Superior temporal gyrus (tissue), 1 donor: ENCODE data around the gene MYOM1.
"Not testable (repeated sequence)": the region's sequence is repeated elsewhere in the genome, so short reads cannot be mapped to it uniquely, and the experiment has no call there.

Experiments
- DNase-seq: peaks from one replicate; pipeline ENCODE4 v3.0.0-alpha.2; 2016; ENCODE audit errors: extremely low spot score

The MYOM1 gene

GRCh38 chr18:3218819-3219218 is 949 bp downstream of the MYOM1 start:
- no peak for DNase-seq

- no peak for DNase-seq
These were observed 1.7 kb downstream of the MYOM1 start for GRCh38 chr18:3217948-3218647.

GRCh38 chr18:3216987-3217386 is 2.8 kb downstream of the MYOM1 start:
- no peak for DNase-seq

- no peak for DNase-seq
These were observed 4.7 kb downstream of the MYOM1 start for GRCh38 chr18:3214855-3215637.

GRCh38 chr18:3213300-3214059 is 6.3 kb downstream of the MYOM1 start:
- no peak for DNase-seq

- no peak for DNase-seq
These were observed 7.1 kb downstream of the MYOM1 start for GRCh38 chr18:3212657-3213056.

GRCh38 chr18:3211236-3211992 is 8.4 kb downstream of the MYOM1 start:
- no peak for DNase-seq

GRCh38 chr18:3209859-3210569 is 9.8 kb downstream of the MYOM1 start:
- DNase-seq, result no peak

GRCh38 chr18:3207565-3207964 is 12.2 kb downstream of the MYOM1 start:
- DNase-seq, result no peak

GRCh38 chr18:3205239-3205638 is 14.5 kb downstream of the MYOM1 start:
- DNase-seq, result no peak

- no peak for DNase-seq
These were observed 19.7 kb downstream of the MYOM1 start for GRCh38 chr18:3199942-3200645.

- DNase-seq, result not testable (repeated sequence)
These were observed 21.4 kb downstream of the MYOM1 start for GRCh38 chr18:3198260-3198860.

GRCh38 chr18:3194947-3195612 is 24.7 kb downstream of the MYOM1 start:
- no peak for DNase-seq

GRCh38 chr18:3193331-3193730 is 26.4 kb downstream of the MYOM1 start:
- DNase-seq, result no peak

- DNase-seq, result no peak
These were observed 27.0 kb downstream of the MYOM1 start for GRCh38 chr18:3192752-3193151.

- DNase-seq, result no peak
These were observed 27.5 kb downstream of the MYOM1 start for GRCh38 chr18:3192286-3192685.

GRCh38 chr18:3190610-3191009 is 29.2 kb downstream of the MYOM1 start:
- DNase-seq, result no peak

- no peak for DNase-seq
These were observed 29.9 kb downstream of the MYOM1 start for GRCh38 chr18:3189884-3190283.
